B cell (primary cell): ENCODE measurements around the gene CALN1.

ENCODE experiments used
- EZH2 ChIP-seq: IDR thresholded peaks from 2 replicates; pipeline ENCODE4 v1.6.1; 2012; ENCODE audit warnings: borderline replicate concordance, low read depth, mild to moderate bottlenecking, moderate library complexity, low read length; ENCODE audit not compliant: insufficient read depth, poor library complexity, severe bottlenecking
- TF ChIP-seq, protein P1 (sequence below): fragments of 200-600 bp; IDR thresholded peaks from one replicate; pipeline ENCODE4 v1.8.0; 2022; ENCODE audit warnings: antibody characterized with exemption, mild to moderate bottlenecking

DNA sequence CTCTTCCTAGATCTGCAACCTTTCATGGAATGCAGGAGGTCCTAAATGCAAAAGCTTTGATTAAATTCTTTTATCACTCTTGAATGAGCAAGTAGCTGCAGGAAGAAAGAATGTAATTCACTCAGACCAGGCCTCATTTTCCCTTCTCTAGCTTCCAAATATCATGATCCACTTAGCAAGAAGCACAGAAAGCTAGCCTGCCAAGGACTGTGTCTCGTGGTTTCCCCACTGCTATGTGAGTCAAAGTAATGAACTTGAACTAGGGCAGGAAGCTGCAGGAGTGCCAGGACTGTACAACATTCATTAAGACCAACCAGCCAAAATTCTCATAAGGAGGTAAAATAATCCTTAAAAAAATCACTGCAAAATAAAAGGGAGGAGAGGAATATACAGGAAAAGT lies 379.2 kb downstream of the CALN1 start:
- TF ChIP-seq, protein P1, sequence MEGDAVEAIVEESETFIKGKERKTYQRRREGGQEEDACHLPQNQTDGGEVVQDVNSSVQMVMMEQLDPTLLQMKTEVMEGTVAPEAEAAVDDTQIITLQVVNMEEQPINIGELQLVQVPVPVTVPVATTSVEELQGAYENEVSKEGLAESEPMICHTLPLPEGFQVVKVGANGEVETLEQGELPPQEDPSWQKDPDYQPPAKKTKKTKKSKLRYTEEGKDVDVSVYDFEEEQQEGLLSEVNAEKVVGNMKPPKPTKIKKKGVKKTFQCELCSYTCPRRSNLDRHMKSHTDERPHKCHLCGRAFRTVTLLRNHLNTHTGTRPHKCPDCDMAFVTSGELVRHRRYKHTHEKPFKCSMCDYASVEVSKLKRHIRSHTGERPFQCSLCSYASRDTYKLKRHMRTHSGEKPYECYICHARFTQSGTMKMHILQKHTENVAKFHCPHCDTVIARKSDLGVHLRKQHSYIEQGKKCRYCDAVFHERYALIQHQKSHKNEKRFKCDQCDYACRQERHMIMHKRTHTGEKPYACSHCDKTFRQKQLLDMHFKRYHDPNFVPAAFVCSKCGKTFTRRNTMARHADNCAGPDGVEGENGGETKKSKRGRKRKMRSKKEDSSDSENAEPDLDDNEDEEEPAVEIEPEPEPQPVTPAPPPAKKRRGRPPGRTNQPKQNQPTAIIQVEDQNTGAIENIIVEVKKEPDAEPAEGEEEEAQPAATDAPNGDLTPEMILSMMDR, result no peak
- no peak for TF ChIP-seq EZH2
